ENCODE data around the gene LRRC36. TPM values are rescaled to one million over a fixed set of nuclear protein-coding genes. Genes with fewer than 3 reads are reported as not detected.

The LRRC36 gene, protein sequence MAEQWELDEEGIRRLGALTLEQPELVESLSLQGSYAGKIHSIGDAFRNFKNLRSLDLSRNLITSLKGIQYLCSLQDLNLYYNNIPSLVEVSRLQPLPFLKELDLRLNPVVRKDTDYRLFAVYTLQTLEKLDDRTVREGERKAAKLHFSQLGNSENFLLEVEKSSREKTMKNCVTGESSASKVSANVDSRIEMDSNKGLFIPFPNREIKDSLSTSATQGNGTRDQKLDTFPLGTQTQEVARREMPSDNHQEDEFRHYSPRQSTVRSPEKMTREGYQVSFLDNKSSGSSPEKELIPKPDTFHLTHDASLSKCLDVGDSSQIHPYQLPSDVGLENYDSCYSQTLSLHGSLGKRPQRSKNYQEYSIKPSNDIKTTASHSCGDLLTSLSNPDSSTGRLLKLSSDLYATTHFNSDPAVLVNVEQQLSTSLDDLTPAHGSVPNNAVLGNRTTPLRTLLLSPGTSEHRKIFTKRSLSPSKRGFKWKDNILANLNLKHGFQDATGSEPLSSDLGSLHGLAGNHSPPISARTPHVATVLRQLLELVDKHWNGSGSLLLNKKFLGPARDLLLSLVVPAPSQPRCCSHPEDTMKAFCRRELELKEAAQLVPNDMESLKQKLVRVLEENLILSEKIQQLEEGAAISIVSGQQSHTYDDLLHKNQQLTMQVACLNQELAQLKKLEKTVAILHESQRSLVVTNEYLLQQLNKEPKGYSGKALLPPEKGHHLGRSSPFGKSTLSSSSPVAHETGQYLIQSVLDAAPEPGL
- total RNA-seq = not detected in 2 replicates

DNA sequence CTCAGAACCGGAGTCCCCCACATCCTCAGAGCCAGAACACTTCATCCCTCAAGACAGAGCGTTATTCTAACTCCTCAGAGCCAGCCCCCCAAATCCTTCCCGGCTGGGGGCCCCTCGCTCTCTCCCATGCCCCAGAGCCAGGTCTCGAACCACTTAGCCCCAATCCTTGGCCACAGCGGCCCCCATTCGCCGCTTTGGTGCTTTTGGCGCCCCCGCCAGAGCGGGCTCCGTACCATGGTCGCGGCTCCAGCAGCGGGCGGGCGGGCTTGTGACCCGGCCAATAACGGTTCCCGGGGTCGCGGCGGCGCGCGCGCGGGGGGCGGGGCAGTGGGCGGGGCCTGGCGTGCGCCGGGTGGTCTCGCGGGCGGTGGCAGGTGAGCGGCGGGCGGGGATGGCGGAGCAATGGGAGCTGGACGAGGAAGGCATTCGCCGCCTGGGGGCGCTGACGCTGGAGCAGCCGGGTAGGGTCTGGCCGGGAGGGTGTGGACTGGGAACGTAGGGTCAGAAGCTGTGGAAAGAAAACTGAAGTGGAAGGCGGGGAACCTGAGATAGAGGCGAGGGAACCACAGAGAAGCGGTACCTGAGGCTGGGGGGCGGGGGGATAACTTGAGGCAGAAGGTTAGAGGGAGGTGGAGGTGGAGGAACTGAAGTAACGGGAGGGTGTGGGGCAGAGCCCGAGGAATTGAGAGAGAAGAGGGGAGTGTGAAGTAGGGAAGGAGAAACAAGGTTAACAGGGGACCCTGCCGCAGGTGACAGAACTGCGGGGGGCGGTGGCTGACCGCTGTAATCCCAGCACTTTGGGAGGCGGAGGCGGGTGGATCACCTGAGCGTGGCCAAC, at the start of gene LRRC36, which contains the start of gene KCTD19:
LRRC36 (plus strand) TSS at position 344 of the 838 bp plus-strand sequence; CDS start at position 392, 48 bp downstream.
KCTD19 (minus strand) TSS at position 270 of the 838 bp plus-strand sequence; CDS start at position 236, 34 bp downstream.

DNA sequence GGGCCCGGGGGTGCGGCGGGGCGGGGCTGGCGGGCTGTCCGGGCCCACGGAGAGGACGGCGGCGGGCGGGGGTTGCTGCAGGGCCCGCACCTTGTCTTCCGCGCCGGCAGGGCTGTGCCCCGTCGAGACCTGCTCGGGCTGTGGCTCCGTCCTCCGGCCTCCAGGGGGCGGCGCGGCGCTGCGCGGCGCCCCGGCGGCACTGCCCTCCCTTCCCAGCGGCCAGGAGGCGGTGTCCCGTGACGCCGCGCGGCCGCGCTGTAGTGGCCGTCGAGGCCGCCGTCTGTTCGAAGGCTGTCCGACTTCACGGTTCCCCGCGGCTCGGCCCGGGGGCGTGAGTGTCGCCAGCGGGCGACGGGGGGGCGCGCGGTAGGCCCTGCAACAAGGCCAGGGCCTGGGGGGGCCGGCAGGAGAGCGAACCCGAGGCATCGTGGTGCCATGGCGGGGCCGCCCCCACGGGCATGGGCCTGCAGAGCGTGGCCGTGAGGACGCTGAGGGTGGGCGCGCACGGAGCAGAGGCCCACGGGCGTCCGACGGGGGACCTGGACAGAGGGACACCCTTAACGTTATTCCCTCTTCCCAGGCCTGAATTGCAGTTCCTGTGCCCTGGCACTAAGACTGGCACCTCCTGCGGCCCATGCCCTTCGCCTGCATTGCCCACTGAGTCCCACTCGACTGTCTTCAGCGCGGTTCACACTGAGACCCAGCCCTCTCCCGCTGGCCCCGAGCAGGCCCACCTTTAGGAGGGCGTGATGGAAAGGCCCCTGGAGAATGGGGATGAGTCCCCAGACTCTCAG, 47.1 kb upstream of the LRRC36 start, which contains the start of gene PLEKHG4:
PLEKHG4 (plus strand) TSS at position 237 of the 794 bp plus-strand sequence; CDS start at position 750, 513 bp downstream.

DNA sequence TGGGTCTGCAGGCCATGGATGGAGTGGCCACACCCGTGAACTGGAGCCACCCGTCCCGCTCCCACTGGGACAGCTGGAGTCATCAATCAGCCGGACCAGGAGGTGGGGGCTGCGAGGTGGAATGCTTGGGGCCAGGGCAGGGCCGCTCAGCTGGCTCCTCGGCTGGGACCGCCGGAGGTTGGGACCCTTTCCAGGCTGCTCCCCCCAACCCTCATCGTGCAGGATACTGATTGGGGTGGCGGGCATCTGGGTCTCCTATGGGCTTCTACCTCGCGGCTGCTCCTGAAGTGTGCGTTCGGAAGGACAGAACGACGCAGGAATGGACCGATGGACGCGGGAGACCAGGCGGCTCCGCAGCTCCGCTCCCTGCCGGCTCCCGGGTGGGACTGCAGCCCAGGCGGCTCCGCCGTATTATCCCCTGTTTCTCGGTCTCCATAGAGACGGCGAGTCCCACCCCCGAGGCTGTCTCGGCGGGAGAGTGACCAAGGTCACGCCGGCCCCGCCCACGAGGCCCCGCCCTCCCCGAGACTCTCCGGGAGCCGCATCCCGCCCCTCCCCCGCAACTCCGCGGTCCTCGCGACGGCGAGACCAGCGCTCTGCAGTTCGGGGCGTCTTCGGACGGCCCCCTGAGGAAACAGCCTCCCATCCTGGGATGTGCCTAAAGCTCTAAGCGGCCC, 66.6 kb downstream of the LRRC36 start, which contains the start of gene TPPP3:
TPPP3 (minus strand) TSS at position 388 of the 677 bp plus-strand sequence. CDS start 2,387 bp downstream, outside the sequence.

DNA sequence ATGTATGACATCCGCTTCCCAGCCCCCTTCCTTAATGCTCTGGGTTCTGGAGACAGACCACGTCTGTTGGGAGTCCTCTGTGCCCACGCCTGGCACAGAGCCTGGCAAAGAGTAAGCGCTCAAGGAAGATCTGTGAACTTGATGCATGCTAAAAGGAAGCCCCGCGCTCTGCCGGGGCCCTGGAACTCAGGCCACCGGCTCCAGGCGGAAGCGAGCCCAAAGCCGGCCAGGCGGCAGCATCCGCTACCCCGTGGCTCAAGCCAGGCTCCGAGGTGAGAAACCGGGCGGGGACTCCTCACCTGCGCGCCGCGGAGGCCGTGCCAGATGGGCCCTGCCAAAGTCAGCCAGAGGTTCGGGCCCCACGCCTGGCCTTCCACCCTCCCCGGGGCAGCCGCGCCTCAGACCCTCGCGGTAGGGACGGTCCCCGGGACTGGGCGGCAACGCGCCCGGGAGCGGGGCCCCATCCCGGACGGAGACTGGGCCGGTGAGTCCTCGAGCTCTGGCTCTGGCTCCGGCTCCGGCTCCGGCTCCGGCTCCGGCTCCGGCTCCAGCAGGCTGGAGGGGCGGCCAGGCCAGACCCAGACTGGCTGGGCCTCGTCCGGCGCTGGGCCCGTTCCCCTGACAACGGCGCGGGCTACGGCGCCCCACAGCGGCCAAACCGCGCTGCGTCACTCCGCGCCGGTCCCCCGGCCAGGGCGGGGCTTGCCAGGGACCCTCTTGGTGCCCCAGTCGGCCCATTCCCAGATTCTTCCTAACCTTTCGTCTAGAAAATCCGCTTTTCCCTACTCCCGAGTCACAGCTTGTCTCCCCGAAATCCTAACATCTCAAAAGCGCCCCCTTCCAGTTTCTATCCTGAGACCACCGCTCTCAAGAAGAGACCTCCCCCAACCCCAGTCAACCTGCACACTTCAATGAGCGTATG, 89.5 kb downstream of the LRRC36 start, which contains the start of gene ZDHHC1:
ZDHHC1 (minus strand) TSS at position 606 of the 922 bp plus-strand sequence. CDS start 8,702 bp downstream, outside the sequence.

DNA sequence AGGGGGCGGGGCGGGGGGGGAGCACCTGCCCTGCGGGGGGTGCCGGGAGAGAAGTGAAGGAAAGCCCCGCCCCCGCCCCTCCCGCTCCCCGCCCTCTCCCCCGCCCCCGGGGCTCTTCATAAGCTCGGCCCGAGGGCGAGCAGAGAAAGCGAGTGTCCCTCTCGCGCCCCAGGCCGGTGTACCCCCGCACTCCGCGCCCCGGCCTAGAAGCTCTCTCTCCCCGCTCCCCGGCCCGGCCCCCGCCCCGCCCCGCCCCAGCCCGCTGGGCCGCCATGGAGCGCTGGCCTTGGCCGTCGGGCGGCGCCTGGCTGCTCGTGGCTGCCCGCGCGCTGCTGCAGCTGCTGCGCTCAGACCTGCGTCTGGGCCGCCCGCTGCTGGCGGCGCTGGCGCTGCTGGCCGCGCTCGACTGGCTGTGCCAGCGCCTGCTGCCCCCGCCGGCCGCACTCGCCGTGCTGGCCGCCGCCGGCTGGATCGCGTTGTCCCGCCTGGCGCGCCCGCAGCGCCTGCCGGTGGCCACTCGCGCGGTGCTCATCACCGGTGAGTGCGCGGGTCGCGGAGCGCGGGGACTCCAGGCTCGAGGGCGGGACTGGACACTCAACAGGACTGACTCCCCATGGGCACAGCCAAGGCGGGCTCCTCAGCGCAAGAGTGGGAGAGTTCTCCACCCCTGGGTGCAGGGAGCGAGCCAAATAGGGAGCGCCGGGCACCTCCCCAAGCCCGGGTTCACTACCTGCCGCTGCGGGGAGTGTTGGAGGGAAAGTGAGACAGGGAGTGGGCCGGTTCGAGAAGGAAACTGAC, 104.6 kb downstream of the LRRC36 start, which contains the start of gene HSD11B2:
HSD11B2 (plus strand) TSS at position 145 of the 798 bp plus-strand sequence; CDS start at position 273, 128 bp downstream.

Other genes starting within 250 kb of the LRRC36 start
- gene PHAF1, start 216.9 kb upstream of the LRRC36 start, total RNA-seq = 12.8 and 13.5 TPM in 2 replicates
- gene B3GNT9, start 175.8 kb upstream of the LRRC36 start, total RNA-seq = 36.5 and 44.3 TPM in 2 replicates
- 15.9 and 18.1 TPM in 2 replicates for gene TRADD, start 166.9 kb upstream of the LRRC36 start, total RNA-seq
- gene FBXL8, start 166.9 kb upstream of the LRRC36 start, total RNA-seq = 7.1 and 7.2 TPM in 2 replicates
- 3.3 and 4.9 TPM in 2 replicates for gene HSF4, start 162.1 kb upstream of the LRRC36 start, total RNA-seq
- gene NOL3, start 156.3 kb upstream of the LRRC36 start, total RNA-seq = 23.9 and 25.2 TPM in 2 replicates
- 14.4 and 15.2 TPM in 2 replicates for gene MATCAP1, start 142.9 kb upstream of the LRRC36 start, total RNA-seq
- gene EXOC3L1, start 136.7 kb upstream of the LRRC36 start, total RNA-seq = 0.25 and 0.66 TPM in 2 replicates
- 36.6 and 42.5 TPM in 2 replicates for gene E2F4, start 134.7 kb upstream of the LRRC36 start, total RNA-seq
- 0.44 and 0.66 TPM in 2 replicates for gene ELMO3, start 127.7 kb upstream of the LRRC36 start, total RNA-seq
- gene TMEM208, start 99.7 kb upstream of the LRRC36 start, total RNA-seq = 39.9 and 45.7 TPM in 2 replicates
- 9.5 and 15.2 TPM in 2 replicates for gene FHOD1, start 79.3 kb upstream of the LRRC36 start, total RNA-seq
- gene SLC9A5, start 77.8 kb upstream of the LRRC36 start, total RNA-seq = 0.31 and 0.66 TPM in 2 replicates
- 11.6 and 24.0 TPM in 2 replicates for gene PLEKHG4, start 47.3 kb upstream of the LRRC36 start, total RNA-seq
- gene KCTD19, start 74 bp upstream of the LRRC36 start, total RNA-seq = under 0.01 TPM in 1 of 2 replicates, not detected in the other
- 0.50 and 0.66 TPM in 2 replicates for gene TPPP3, start 66.7 kb downstream of the LRRC36 start, total RNA-seq
- gene ZDHHC1, start 89.7 kb downstream of the LRRC36 start, total RNA-seq = 5.2 and 6.3 TPM in 2 replicates
- not detected in 2 replicates for gene HSD11B2, start 104.3 kb downstream of the LRRC36 start, total RNA-seq
- 103 and 115 TPM in 2 replicates for gene ATP6V0D1, start 154.3 kb downstream of the LRRC36 start, total RNA-seq
- gene AGRP, start 156.7 kb downstream of the LRRC36 start, total RNA-seq = not detected in 2 replicates
- gene RIPOR1, start 202.0 kb downstream of the LRRC36 start, total RNA-seq = 39.9 and 64.8 TPM in 2 replicates
- gene CTCF, start 235.7 kb downstream of the LRRC36 start, total RNA-seq = 18.7 and 20.1 TPM in 2 replicates